ENCODE results near the gene LCN6.
"Not testable (repeated sequence)": the region's sequence is repeated elsewhere in the genome, so short reads cannot be mapped to it uniquely, and the experiment has no call there.

Gene LCN6

GRCh38 chr9:136709454-136710109, 38.7 kb downstream of the LCN6 start:
- DNase-seq (ENCODE audit: low read depth) = no peak

- DNase-seq (ENCODE audit: low read depth) = no peak
Measured at GRCh38 chr9:136707849-136708517, 40.3 kb downstream of the LCN6 start.

- DNase-seq (ENCODE audit: low read depth) = no peak
Measured at GRCh38 chr9:136707011-136707410, 41.3 kb downstream of the LCN6 start.

- DNase-seq (ENCODE audit: low read depth) = no peak
Measured at GRCh38 chr9:136705564-136705963, 42.8 kb downstream of the LCN6 start.

- DNase-seq (ENCODE audit: low read depth) = not testable (repeated sequence)
Measured at GRCh38 chr9:136704741-136705140, 43.6 kb downstream of the LCN6 start.

GRCh38 chr9:136703276-136703860, 45.0 kb downstream of the LCN6 start:
- no peak for DNase-seq (ENCODE audit: low read depth)

- DNase-seq (ENCODE audit: low read depth) = no peak
Measured at GRCh38 chr9:136701668-136702053, 46.7 kb downstream of the LCN6 start.

GRCh38 chr9:136700959-136701667, 47.2 kb downstream of the LCN6 start:
- no peak for DNase-seq (ENCODE audit: low read depth)

- no peak for DNase-seq (ENCODE audit: low read depth)
Measured at GRCh38 chr9:136700304-136700703, 48.0 kb downstream of the LCN6 start.

- DNase-seq (ENCODE audit: low read depth) = no peak
Measured at GRCh38 chr9:136698635-136699246, 49.6 kb downstream of the LCN6 start.

GRCh38 chr9:136697821-136698526, 50.4 kb downstream of the LCN6 start:
- no peak for DNase-seq (ENCODE audit: low read depth)

GRCh38 chr9:136697146-136697820, 51.0 kb downstream of the LCN6 start:
- no peak for DNase-seq (ENCODE audit: low read depth)

- DNase-seq (ENCODE audit: low read depth) = no peak
Measured at GRCh38 chr9:136696502-136696901, 51.8 kb downstream of the LCN6 start.

- no peak for DNase-seq (ENCODE audit: low read depth)
Measured at GRCh38 chr9:136695955-136696354, 52.4 kb downstream of the LCN6 start.

- no peak for DNase-seq (ENCODE audit: low read depth)
Measured at GRCh38 chr9:136695435-136695895, 52.9 kb downstream of the LCN6 start.

GRCh38 chr9:136694872-136695247, 53.5 kb downstream of the LCN6 start:
- no peak for DNase-seq (ENCODE audit: low read depth)

GRCh38 chr9:136694163-136694871, 54.0 kb downstream of the LCN6 start:
- DNase-seq (ENCODE audit: low read depth) = no peak

Measured in stimulated activated CD8-positive, alpha-beta memory T cell treated with anti-CD3 and anti-CD28 coated beads, Interleukin-12 subunit alpha, Interleukin-12 subunit beta, amount 100 ng/mL, for 1 hour (primary cell).